Stimulated activated CD8-positive, alpha-beta memory T cell treated with anti-CD3 and anti-CD28 coated beads, Interleukin-12 subunit alpha, Interleukin-12 subunit beta, amount 100 ng/mL, for 24 hours (primary cell): Measurements from ENCODE around the gene LMAN2L.

ENCODE experiments used
- DNase-seq: peaks from one replicate; pipeline ENCODE4 v3.0.0-alpha.2; 2020; ENCODE audit errors: extremely low read depth

The LMAN2L gene, protein sequence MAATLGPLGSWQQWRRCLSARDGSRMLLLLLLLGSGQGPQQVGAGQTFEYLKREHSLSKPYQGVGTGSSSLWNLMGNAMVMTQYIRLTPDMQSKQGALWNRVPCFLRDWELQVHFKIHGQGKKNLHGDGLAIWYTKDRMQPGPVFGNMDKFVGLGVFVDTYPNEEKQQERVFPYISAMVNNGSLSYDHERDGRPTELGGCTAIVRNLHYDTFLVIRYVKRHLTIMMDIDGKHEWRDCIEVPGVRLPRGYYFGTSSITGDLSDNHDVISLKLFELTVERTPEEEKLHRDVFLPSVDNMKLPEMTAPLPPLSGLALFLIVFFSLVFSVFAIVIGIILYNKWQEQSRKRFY

DNA sequence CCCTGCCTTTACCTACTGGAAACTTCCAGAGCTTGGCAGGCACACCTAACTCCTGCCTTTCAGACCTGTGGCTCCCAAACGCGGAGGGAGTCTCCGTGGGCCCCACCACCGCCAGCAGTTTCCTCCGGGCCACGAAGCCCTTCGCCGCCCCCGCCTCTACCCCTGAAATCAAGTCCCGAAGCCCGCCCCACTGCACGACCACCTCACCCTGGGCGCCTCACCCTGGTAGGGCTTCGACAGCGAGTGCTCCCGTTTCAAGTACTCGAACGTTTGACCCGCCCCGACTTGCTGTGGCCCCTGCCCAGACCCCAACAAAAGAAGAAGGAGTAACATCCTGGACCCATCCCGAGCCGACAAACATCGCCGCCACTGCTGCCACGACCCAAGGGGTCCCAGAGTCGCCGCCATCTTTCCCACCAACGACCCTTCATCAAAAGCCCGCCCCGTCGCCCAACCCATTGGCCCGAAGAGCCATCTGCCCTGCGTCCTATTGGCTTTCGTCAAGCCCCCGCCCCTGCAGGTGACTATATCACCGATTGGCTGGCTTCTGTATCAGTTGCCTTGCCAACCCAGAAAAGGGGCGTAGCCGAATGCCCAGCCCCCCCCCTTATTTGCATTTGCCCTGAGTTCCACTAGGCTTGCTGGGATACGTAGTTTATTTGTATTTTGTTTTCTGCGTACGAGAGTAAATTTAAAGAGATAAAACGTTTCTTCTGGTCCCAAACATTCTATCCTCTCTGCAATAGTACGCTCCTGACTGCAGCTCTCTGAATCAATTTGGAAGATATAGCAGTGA, at the start of gene LMAN2L:
TSS of gene LMAN2L (minus strand) at position 432 of the 796 bp plus-strand sequence. CDS start at position 408, 24 bp downstream.
- peak; percentile 96 for DNase-seq

DNA sequence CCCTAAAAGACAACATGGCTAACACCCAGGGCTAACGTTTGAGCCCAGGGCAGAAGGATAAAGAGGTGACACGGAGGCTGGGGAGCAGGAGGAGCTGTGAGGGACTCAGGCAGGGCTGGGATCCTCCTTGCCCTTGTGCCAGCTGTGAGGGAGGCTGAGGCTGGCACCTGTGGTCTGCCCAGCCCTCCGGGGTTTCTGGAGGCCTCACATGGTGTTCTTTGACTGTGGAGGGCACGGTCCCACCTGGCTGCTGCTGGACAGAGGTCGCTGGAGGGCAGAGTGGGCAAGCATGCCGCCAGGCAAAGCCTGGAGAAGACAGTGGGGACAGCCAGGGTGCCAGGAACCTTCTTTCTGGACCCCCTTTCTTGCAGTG, 49.4 kb upstream of the LMAN2L start:
- DNase-seq: no peak

DNA sequence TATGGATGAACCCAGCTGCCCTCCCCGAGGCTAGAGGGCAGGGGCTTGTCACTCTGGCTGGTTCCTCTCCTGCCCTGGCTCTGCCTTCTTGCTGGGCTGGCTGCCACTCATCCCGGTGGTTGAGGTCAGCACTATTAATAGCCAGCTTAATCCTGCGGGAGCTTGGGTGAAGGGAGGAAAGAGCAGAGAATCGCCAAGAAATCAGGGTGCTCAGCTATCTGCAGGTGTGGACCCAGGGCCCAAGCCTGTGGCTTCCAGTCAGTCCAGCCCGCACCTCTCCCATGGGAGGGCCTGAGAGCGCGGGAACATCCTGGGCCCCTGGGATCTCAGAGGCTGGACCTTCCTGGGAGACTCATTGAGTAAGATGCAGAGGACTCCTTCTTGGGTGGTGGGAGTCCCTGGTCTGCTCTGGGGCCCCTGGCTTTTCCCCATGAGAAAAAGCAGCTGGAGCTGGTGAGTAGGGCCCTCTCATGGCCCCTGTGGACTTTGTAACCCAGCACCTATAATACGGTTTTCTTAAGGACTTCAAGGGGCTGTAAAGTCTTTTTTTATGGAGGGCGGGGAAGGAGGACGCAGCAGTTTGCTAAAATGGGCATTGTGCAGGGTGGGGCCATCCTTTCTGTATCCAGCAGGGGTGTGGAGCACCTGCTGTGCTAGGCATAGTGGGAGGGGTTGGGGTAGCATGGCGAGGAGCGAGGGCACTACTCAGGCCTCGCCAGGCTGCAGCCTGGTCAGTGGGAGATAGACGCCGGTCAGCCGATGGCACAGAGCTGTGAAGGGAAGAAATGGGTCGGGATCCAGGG, 48.8 kb upstream of the LMAN2L start:
- no peak for DNase-seq

DNA sequence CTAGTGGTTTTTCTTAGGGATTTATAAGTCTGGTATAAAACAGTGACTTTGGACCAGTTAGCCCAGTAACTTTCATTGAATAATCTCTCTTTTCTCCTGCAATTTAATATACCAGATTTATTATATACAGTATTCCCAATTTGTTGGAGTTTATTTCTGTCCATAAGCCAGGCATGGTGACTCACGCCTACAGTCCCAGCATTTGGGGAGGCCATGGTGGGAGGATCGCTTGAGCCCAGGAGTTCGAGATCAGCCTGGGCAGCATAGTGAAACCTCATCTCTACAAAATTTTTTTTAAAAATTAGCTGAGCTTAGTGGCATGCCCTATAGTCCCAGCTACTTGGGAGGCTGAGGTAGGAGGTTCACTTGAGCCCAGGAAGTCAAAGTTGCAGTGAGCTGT, 47.5 kb upstream of the LMAN2L start:
- DNase-seq: no peak

DNA sequence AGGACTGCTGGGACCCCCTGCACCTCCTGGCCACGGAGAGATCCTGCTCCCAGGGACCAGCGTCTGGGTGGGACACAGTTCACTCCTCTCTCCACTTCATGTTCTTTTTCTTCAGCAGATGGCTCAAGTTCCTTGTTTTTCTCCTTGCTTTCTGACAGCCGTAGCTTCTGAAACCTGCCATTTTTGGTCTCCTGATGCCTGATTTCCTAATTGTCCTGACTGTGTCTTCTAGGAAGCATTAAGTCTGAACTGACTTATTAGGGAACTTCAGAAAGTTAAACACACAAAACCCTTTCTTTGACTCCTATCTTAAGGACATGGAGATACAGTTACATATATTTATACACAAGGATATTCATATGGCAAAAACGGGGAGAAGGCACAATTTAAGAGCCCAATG, 43.5 kb upstream of the LMAN2L start:
- DNase-seq: no peak

DNA sequence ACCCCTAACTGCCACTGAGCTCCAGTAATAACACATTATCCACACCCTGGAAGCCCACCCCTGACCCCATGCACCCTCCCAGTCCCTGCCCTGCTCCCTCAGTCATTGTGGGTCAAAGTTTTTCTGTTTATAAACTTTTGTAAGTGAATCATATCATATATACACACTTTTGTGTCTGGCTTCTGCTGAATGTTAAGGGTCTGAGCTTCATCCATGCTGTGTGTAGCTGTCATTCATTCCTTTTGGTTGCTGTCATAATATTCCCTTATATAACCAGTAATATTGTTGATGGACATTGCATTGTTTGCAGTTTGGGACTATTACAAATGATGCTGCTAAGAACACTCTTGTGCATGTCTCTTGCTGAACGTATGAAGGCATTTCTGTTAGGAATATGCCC, 35.3 kb upstream of the LMAN2L start:
- no peak for DNase-seq

DNA sequence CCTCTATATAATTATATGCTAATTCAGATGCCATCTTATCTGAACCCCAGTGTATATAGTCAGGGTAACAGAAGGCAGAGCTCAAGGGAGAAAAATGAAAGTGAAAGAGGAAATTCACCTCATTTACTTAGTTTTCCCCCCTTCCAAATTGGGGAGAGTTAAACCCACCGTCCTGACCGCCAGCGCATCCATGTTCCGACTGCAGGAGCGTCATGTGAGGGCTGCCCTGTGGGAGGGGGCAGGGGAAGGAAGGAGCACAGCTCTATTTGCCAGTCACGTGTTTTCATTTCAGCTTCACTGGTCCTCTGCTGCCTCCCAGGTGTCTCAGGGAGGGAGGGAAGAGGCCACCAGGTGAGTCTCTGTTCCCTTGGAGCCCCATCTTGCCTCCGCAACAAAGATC, 34.1 kb upstream of the LMAN2L start:
- DNase-seq: no peak

DNA sequence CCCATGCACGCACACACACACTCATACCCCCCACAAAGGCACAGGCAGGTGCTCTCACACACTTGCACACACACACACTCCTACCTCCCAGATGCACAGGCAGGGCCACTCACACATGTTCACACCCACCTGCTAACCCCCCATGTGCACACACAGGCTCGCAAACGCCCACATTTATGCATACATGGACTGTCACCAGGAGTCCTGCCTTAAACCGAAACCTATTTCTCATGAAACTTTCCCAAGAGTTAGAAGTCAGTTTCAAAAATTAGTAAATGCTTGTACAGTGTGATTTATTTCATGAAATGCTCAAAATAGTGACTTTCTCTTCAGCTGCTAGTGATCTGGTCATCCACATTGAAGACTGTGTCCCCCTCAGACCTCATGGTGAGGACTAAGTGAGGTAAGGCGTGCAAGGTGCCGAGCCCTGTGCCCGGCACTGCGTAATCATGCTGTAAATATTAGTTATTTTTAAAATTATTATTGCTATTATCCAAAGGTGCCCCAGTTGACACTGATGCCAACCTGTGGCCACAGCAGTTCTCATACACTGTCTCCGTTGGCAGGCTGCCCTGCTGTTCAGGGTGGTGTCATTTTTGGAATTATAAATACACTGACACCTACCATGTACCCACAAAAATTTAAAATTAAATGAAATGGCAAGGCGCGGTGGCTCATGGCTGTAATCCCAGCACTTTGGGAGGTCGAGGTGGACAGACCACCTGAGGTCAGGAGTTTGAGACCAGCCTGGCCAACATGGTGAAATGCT, 33.2 kb upstream of the LMAN2L start:
- no peak for DNase-seq

DNA sequence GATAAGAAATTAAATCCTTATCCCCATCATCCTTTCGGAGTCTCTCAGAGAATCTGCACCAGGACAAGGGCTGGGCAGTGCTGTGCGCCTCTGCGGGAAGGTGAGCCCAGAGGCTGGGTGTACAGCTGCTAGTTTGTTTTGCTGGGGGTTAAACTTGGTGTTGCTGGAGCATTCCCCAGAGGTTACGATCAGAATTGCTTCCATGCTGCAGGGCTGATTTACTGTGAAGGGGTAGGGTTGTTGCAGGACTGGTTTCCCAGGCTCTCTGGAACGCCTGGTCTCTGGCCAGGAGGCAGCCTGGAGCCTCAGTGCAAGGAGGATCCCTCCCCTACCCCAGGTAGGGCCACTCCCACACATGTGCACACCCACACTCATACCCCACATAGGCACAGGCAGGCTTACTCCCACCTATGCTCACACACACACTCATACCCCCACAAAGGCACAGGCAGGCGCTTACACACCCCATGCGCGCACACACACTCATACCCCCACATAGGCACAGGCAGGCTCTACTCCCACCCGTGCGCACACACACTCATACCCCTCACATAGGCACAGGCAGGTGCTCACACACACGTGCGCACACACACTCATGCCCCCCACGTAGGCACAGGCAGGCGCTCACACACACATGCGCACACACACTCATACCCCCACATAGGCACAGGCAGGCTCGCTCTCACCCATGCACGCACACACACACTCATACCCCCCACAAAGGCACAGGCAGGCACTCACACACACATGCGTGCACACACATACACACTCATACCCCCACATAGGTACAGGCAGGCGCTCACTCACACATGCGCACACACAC, 32.1 kb upstream of the LMAN2L start:
- no peak for DNase-seq

DNA sequence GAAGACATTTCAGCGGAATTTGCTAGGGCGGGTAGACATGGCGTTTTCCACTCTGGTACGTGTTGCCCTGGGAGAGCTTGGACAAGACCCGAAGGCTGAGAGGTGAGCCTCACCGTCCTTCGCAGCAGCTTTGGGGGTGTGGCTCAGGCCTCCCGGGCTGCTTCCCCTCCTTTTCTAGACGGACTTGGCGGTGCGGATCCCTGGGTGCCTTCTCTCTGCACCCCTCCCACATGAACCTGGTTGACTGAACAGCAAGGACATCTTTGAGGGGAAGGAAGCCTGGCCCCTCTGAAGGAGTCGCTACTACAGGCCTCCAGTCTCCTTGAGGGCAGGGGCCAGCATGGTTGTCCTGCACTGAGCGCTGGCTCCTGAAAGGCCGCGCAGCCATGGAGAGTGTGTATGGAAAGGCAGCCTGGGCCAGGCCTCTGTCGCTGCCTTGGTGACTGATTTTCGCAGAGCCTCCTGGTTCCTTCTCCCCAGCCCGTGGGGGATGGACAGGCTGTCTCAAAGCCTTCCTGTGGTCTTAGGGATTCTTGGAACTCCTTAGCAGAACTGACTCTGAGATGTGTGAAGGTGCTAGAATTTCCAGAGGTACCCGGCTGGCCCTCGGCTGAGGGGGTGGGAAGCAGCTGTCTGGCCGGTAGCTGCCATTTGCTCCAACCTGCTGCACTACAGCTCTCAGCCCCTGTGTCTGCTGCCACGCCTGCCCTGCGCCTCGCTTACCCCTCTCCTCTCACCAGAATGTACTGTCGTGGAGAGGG, 30.8 kb upstream of the LMAN2L start:
- DNase-seq: no peak

DNA sequence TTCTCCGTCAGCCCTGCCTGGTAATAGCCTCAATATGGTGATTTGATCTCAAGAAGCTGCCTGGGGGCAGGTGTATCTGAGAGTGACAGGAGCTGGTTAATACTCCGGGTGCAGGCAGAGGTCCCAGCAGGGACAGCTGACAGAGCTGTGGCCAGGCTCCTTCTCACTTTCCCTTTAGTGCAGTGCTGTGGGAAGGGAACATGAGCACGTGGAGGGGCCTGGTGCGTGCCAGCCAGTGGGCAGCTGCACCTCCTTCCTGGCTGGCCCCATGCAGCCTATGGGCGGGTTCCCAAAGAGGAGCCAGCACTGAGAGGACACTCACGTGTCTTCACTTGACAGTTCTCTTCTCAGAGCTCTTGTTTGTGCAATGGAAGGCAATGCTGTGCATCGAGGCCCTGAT, 29.9 kb upstream of the LMAN2L start:
- no peak for DNase-seq

DNA sequence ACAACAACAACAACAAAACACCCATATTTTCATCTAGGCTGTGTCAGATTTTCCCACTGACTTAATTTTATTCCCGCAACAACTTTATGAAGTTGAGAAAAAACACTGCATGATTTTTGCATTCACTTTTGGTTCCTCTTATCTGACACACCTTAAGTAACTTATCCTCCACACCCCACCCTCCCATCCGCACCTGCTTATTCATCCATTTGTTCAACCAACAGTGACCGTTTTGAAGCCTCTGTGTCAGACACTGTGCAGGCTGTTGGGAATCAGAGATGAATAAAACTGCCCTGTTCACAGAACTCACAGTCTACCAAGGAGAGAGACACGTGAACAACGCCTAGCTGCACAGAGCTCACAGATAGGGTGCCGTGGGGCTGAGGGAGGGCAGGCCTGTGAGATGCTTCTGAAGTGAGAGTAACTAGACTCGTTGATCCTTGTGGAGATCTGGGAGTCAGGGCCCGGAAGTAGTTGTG, 28.3 kb upstream of the LMAN2L start:
- no peak for DNase-seq

DNA sequence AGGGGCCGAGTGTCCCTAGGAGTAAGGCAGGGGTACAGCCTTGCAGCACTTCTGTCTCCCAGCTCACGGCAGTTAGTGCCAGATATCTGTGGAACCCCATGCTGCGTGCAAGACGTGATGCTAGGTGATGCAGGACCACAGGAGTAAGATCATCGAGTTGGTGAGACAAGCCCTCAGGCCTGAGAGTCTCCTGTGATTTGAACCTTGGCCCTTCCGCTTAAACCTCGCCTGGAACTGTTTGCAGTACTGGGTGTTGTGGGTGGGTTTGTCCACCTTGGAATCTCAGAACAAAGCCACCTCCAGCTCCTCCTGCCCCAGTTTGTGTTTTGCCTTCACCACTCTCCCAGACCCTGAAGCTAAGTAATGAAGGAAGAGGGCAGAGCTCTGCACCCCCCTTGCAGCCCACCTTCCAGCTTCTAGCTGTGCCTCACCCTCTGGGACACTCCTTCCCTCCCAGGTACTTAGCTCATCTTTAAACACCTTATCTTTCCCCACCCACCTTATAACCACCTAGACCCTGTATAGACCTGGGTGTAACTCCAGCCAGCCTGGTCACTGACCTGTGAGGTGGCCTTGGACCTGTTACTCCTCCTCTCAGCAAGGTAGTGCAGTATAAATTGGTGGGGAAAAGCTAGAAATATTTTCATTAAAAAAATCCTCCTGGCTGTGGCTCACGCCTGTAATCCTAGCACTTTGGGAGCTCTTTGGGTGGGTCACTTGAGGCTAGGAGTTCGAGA, 27.4 kb upstream of the LMAN2L start:
- no peak for DNase-seq

DNA sequence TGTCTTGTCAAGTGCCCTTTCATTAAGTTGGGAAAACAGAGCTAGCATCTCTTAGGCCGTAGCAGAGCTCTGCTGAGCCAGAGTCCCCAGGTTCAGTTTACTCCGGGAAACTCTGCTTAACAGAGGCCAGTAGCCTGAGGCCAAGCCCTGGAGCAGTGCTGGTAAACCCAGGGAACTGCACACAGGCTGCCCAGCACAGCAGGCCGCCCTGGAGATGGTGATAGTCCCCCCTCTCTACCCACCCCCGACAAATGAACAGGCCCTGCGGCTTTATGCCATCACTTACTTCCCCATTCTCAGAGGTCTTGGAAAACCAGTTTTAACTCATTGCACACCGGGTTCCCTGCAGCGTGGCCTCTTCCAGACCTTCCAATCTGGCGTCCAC, 24.4 kb upstream of the LMAN2L start:
- DNase-seq: no peak

DNA sequence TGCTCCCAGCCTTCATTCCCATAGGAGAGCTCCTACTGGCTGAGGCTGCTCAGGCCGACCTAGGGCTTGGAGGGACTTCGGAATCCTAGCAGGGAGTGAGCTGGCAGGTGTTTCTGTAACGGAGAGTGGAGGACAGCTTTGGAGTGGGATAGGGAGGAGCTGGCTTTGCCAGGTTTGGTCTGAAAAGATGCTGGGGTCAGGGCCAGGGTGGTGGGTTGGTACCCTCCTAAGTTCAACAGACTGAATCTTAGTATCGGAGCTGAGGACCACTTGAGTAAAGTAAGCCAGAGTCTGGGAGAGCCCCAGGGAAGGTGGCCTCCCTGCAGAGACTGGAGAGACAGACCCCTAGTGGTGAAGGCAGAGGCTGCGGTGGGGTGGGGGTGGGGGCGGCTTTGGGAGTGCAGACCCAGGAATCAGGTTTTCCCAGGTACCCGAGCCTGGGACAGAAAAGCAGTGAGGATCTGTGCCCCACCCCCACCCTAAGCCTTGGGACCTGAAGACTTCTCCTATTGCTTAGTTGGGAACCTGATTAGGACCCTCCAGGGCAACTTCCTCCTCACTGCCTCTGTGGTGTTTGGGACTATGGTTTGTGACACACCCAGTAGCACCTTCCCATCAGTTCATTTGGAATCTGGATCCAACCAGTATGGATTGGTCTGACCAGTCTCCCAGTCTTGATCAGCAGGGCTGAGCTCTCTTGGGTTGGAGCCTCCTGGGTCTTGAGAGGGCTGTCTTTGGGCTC, 23.8 kb upstream of the LMAN2L start:
- no peak for DNase-seq

DNA sequence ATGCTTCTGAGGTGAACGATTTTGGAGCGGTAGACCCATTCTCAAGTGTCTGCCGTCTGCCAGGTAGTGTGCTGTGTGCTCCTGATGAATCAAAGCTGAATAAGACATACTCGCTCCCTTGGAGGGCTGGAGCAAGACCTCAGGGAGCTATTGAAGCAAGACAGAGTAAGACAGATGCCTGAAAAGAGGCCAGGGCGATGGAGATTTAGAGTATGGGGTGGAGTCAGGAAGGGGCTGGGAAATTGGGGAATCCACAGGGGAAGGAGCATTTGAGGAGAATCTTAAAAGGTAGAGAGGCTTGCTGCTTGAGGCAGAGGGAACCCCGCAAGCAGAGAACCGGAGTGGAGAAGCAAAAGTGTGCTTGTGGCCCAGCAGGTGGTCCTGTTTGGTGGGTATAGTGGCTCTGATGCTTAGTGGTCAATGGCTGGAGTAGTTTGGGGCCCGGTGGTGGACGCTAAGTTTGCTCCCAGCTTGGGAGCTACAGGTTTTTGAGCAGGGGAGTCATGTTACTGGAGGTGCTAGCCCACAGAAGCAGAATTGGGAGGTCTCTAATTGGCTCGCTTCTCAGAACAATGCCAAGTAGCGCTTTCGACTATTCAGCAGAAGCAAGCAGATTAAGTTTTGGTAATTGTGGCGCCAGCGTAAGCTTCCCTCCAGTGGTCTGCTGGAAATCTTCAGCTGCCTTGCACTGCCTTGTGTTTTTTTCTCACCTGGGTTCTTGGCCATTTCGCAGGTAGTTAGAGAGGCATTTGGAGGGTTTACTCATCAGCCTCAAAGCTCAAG, 22.9 kb upstream of the LMAN2L start:
- DNase-seq: no peak

DNA sequence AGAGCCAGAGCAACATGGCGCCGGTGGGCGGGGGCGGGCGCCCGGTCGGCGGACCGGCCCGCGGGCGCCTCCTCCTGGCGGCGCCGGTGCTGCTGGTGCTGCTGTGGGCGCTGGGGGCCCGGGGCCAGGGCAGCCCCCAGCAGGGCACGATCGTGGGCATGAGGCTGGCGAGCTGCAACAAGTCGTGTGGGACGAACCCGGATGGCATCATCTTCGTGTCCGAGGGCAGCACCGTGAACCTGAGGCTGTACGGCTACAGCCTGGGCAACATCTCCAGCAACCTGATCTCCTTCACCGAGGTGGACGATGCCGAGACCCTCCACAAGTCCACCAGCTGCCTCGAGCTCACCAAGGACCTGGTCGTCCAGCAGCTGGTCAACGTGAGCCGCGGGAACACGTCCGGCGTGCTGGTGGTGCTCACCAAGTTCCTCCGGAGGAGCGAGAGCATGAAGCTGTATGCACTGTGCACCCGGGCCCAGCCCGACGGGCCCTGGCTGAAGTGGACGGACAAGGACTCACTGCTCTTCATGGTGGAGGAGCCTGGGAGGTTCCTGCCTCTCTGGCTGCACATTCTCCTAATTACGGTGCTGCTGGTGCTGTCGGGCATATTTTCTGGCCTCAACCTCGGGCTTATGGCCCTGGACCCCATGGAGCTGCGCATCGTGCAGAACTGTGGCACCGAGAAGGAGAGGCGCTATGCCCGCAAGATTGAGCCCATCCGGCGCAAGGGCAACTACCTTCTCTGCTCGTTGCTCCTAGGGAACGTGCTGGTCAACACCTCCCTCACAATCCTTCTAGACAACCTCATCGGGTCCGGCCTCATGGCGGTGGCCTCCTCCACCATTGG, 21.3 kb upstream of the LMAN2L start:
- DNase-seq: peak; percentile 27
